Right lobe of liver (tissue), 6 donors: ENCODE data around the gene PTPN11. TPM values are rescaled to one million over a fixed set of nuclear protein-coding genes. Genes with fewer than 3 reads are reported as not detected.
"Not testable (repeated sequence)": the region's sequence is repeated elsewhere in the genome, so short reads cannot be mapped to it uniquely, and the experiment has no call there.

ENCODE experiments used
- ATAC-seq, 4 donors: fragments of 200-7000 bp; cut with Tn5 transposase; one replicate each; pipeline ENCODE4 v1.9.1; 2020; ENCODE audit warnings: mild to moderate bottlenecking in 4 of 4, moderate library complexity in 4 of 4
- DNase-seq, 3 donors: peaks; one replicate each; pipeline ENCODE4 v3.0.0-alpha.2; 2020
- H3K27ac ChIP-seq, 3 donors: fragments of 200-600 bp; one replicate each; pipeline ENCODE4 v1.8.0; 2022
- H3K27me3 ChIP-seq, 2 donors: fragments of 200-600 bp; one replicate each; pipeline ENCODE4 v1.8.0; 2022
- H3K36me3 ChIP-seq, 4 donors: fragments of 200-600 bp; sonication (generic) in 1 of 4; one replicate each; pipeline versions ENCODE4 v1.5.1 to v1.8.0; 2017 to 2022; ENCODE audit warnings: control low read depth in 1 of 4
- H3K4me1 ChIP-seq, 4 donors: fragments of 200-600 bp; sonication (generic) in 1 of 4; one replicate each; pipeline versions ENCODE4 v1.5.1 to v1.8.0; 2017 to 2022; ENCODE audit warnings: control low read depth in 1 of 4
- H3K4me3 ChIP-seq, 3 donors: fragments of 200-600 bp; one replicate each; pipeline ENCODE4 v1.8.0; 2022
- H3K9me3 ChIP-seq, 4 donors: fragments of 200-600 bp; sonication (generic) in 1 of 4; one replicate each; pipeline versions ENCODE4 v1.5.1 to v1.8.0; 2017 to 2022; ENCODE audit warnings: control low read depth in 1 of 4
- POLR2A ChIP-seq: fragments of 450-650 bp; IDR thresholded peaks from one replicate; pipeline ENCODE4 v1.6.1; 2017; ENCODE audit warnings: antibody characterized with exemption, mild to moderate bottlenecking
- WGBS: methylation state at CpG from one replicate; pipeline ENCODE4 v1.1.6; 2018; ENCODE audit warnings: low coverage, low lambda C conversion rate; ENCODE audit not compliant: insufficient coverage; ENCODE audit errors: missing lambda C conversion rate; 5-methylcytosine and 5-hydroxymethylcytosine counted together
- intact Hi-C, 2 donors: fragments of 100-400 bp; cut with DNase I; formaldehyde crosslinking; loops; one replicate each; pipeline versions ENCODE4 v1.11.2 to v1.14.1; 2022
- total RNA-seq, 6 experiments: library from RNA; depleted of rRNA in 2 of 6; stranded (reverse); fragments of >200 nt in 2 of 6; fragmentation: NEBNext Ultra II Directional in 3 of 6; extraction: Animal tissue kit (Norgen Biotek cat#: 25700) in 3 of 6; gene quantifications; one replicate each; pipeline versions ENCODE4 v1.1.0 to v1.2.4, GENCODE V29; 2016 to 2023
- TF ChIP-seq, protein P1 (sequence below), 4 donors: fragments of 200-600 bp in 3 of 4; fragments of 450-650 bp in 1 of 4; IDR thresholded peaks; one replicate each; pipeline versions ENCODE4 v1.5.1 to v1.8.0; 2016 to 2022; ENCODE audit warnings: antibody characterized with exemption in 4 of 4, mild to moderate bottlenecking in 2 of 4
- donor health status: DM: no; HTN: yes; CAD: no.
- donor health status: DM: no; HTN: no; CAD: no.
- donor health status: DM: no; HTN: no; CAD: no.
- donor health status: DM: no; HTN: yes; CAD: no.
- donor health status: DM: no; HTN: yes; CAD: no.

Gene PTPN11
- total RNA-seq, 6 experiments from 2014 or later: 66.4 to 77.7 (median 68.6) TPM

DNA sequence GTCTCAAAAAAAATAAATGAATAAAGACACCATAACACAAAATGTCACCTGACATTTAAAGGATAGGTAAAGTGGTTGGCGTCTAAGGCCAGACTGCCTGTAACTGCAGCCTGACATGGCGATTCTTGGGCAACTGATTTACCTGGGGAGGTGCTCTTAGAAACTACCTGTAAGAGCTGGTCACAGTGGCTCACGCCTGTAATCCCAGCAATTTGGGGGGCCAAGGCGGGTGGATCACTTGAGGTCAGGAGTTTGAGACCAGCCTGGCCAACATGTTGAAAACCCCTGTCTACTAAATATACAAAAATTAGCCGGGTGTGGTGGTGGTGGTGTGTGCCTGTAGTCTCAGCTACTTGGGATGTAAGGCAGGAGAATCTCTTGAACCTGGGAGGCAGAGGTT lies 17.7 kb upstream of the PTPN11 start:
- DNase-seq (no peak), ATAC-seq (no peak)
- H3K36me3 ChIP-seq: peaks cover 0 to 21% (median 12%) of the 10 kb centered on the region in 4 donors
- intact Hi-C loops: no loop called here
- WGBS: 96% methylated on average over 4 of the region's 5 CpGs
- H3K4me1 ChIP-seq: no peaks in the 10 kb centered on the region
- no peaks in the 10 kb centered on the region for H3K27me3 ChIP-seq
- H3K4me3 ChIP-seq: no peak overlapping the region
- no peak overlapping the region for H3K27ac ChIP-seq
- no peak for TF ChIP-seq POLR2A
- TF ChIP-seq, protein P1, sequence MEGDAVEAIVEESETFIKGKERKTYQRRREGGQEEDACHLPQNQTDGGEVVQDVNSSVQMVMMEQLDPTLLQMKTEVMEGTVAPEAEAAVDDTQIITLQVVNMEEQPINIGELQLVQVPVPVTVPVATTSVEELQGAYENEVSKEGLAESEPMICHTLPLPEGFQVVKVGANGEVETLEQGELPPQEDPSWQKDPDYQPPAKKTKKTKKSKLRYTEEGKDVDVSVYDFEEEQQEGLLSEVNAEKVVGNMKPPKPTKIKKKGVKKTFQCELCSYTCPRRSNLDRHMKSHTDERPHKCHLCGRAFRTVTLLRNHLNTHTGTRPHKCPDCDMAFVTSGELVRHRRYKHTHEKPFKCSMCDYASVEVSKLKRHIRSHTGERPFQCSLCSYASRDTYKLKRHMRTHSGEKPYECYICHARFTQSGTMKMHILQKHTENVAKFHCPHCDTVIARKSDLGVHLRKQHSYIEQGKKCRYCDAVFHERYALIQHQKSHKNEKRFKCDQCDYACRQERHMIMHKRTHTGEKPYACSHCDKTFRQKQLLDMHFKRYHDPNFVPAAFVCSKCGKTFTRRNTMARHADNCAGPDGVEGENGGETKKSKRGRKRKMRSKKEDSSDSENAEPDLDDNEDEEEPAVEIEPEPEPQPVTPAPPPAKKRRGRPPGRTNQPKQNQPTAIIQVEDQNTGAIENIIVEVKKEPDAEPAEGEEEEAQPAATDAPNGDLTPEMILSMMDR (IDR thresholded peaks at IDR 0.05): no peak
- H3K9me3 ChIP-seq: no peaks in the 10 kb centered on the region

DNA sequence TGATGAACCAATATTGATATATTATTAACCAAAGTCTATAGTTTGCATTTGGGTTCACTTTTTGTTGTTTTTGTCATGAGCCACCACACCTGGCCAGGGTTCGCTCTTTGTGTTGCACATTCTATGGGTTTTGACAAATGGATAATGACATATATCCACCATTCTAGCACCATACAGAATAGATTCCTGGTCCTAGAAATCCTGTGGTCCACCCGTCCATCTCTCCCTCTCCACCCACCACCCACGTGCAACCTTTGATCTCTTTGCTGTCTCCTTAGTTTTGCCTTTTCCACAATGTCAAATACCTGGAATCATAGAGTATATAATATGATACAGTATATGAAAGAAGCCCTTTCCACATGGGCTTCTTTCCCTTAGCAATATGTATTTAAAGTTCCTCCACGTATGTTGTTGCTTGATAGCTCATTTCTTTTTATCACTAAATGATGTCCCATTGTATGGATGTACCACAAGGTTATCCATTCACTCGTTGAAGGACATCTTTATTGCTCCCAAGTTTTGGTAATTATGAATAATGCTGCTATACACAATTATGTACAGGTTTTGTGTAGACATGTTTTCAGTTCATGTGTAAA lies 16.7 kb upstream of the PTPN11 start:
- peaks cover 0 to under 1% (median 0%) of the 10 kb centered on the region in 4 donors for H3K4me1 ChIP-seq
- ATAC-seq (no peak), DNase-seq (no peak)
- 52% methylated on average over 5 of the region's 5 CpGs for WGBS
- no peak overlapping the region for H3K27ac ChIP-seq
- H3K9me3 ChIP-seq: no peaks in the 10 kb centered on the region
- intact Hi-C loops: no loop called here
- H3K36me3 ChIP-seq: peaks cover 7 to 30% (median 19%) of the 10 kb centered on the region in 4 donors
- H3K4me3 ChIP-seq: no peak overlapping the region
- no peak for TF ChIP-seq POLR2A
- TF ChIP-seq, protein P1 (IDR thresholded peaks at IDR 0.05): no peak
- H3K27me3 ChIP-seq: no peaks in the 10 kb centered on the region

DNA sequence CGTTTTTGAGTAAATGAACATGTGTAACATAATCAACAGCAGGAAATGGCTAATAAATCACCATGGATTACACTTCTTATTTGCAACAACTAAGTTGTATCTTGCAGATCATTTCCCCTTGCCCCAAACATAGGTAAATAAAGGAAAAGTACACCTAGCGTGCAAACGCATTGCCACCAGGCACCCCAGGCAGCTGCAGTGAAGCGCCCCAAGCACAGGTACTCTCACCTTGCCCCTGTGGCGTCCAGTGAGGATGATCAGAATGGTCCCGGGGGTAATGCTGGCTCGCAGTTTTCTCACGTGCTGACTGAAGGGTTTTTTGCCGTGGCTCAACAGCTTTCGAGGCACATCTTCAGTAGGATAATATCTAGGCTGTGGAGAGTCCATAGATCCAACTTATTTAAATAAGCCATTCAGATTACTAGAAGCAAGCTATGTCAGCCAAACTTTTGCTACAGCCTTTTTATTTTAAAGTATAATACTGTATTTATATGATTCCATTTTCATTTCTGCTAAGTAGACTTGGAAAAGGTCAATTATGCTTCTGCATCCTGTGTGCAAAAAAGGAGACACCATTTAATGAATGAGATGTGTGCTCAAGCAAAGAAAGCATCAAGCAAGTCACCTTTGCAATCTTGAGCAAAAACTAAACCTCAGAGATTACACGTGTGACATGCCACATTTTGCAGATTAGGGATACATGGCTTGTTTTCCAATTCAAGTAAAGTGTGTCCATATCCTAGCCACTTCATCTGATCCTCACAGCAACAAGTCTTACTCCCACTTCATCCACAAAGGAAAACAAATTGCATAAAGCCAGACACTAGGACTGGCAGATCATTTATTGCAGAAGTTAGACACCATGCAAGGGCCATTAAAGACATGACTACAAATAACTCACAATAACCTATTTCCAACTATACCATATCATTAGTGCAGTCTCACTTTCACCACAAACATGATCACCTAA lies 11.9 kb upstream of the PTPN11 start:
- TF ChIP-seq, protein P1 (IDR thresholded peaks at IDR 0.05): no peak
- TF ChIP-seq POLR2A: no peak
- Histone ChIP-seq H3K4me1 (peaks cover 0 to 21% (median 4%) of the 10 kb centered on the region in 4 donors), H3K27ac (no peak overlapping the region), H3K36me3 (peaks cover 10 to 42% (median 26%) of the 10 kb centered on the region in 4 donors), H3K27me3 (no peaks in the 10 kb centered on the region), H3K4me3 (no peak overlapping the region), H3K9me3 (no peaks in the 10 kb centered on the region)
- WGBS: 82% methylated on average over 10 of the region's 11 CpGs
- DNase-seq (no peak), ATAC-seq (no peak)
- intact Hi-C loops: no loop called here

DNA sequence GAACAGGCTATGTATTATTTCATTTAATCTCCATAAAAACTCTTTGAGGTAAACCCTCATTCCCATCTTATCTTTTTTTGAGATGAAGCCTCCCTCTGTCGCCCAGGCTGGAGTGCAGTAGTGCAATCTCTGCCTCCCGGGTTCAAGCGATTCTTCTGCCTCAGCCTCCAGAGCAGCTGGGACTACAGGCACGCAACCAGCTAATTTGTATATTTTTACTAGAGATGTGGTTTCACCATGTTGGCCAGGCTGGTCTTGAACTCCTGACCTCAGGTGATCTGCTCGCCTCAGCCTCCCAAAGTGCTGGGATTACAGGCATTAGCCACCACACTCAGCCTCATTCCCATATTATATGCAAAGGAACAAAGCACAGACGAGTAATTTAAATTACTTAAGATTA lies 11.1 kb upstream of the PTPN11 start:
- ATAC-seq, H3K27me3 ChIP-seq, DNase-seq, H3K27ac ChIP-seq, H3K4me3 ChIP-seq, intact Hi-C loops, H3K9me3 ChIP-seq: not testable (repeated sequence)
- 82% methylated on average over 5 of the region's 6 CpGs for WGBS
- H3K36me3 ChIP-seq: peaks cover 10 to 42% (median 26%) of the 10 kb centered on the region in 4 donors
- H3K4me1 ChIP-seq: peaks cover 0 to 21% (median 4%) of the 10 kb centered on the region in 4 donors

DNA sequence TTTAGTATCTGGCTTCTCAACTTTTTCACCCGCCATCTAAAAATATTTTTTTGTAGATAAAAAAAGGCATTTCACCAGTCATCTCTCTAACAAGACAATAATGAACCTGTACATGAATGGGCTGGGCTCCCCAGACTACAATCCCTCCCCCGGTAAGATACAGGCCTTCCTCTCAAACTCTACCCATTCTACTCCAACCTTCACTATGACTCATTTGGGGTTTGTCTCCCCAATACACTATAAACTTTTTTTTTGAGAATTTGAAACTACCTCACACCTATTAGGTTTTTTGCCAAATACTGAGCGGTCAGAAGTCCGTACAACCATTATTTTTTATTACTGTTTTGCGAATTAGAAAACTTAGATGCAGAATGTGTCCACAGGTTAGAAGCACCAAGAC lies 10.1 kb upstream of the PTPN11 start:
- H3K4me3 ChIP-seq: peak overlapping the region; percentile 57 to 86 (median 83)

More for the DNA sequence above, 10.1 kb upstream of the PTPN11 start:
- DNase-seq (no peak), ATAC-seq (no peak)
- intact Hi-C loops: no loop called here
- no peaks in the 10 kb centered on the region for H3K27me3 ChIP-seq
- peak overlapping the region; percentile 71 to 77 (median 73) for H3K27ac ChIP-seq
- peaks cover 0 to 22% (median 4%) of the 10 kb centered on the region in 4 donors for H3K4me1 ChIP-seq
- peaks cover 10 to 42% (median 26%) of the 10 kb centered on the region in 4 donors for H3K36me3 ChIP-seq
- H3K9me3 ChIP-seq: no peaks in the 10 kb centered on the region
- TF ChIP-seq, protein P1 (IDR thresholded peaks at IDR 0.05): no peak
- 19% methylated on average over 5 of the region's 5 CpGs for WGBS
